Prostate gland (tissue), 2 donors: ENCODE data around the gene PRSS56. TPM values are rescaled to one million over a fixed set of nuclear protein-coding genes. Genes with fewer than 3 reads are reported as not detected.

Experiments used
- DNase-seq: peaks from one replicate; pipeline ENCODE4 v3.0.0-alpha.2; 2019; ENCODE audit warnings: low spot score
- H3K27ac ChIP-seq, 2 donors: fragments of 200-600 bp; sonication (generic); 2 replicates each; pipeline ENCODE4 v1.5.1; 2017 to 2019
- H3K27me3 ChIP-seq: fragments of 200-600 bp; sonication (generic); replicated peaks from 2 replicates; pipeline ENCODE4 v1.5.1; 2019; ENCODE audit not compliant: insufficient read depth
- H3K36me3 ChIP-seq, 2 donors: fragments of 200-600 bp; sonication (generic); 1 replicate in 1 of 2; 2 replicates in 1 of 2; pipeline versions ENCODE4 v1.5.1 to v1.8.1; 2017 to 2019
- H3K4me1 ChIP-seq: fragments of 200-600 bp; sonication (generic); replicated peaks from 2 replicates; pipeline ENCODE4 v1.5.1; 2019
- H3K4me3 ChIP-seq, 2 donors: fragments of 200-600 bp; sonication (generic); 2 replicates each; pipeline ENCODE4 v1.5.1; 2017 to 2019
- H3K9me3 ChIP-seq: fragments of 200-600 bp; sonication (generic); 2 replicates; pipeline ENCODE4 v1.5.1; 2017
- POLR2A ChIP-seq: fragments of 450-650 bp; IDR thresholded peaks from one replicate; pipeline ENCODE4 v1.6.1; 2016; ENCODE audit warnings: antibody characterized with exemption, mild to moderate bottlenecking
- POLR2AphosphoS5 ChIP-seq: sonication (generic); formaldehyde crosslinking; IDR thresholded peaks from one replicate; pipeline ENCODE4 v1.6.1; 2017; ENCODE audit warnings: antibody characterized with exemption
- WGBS: methylation state at CpG from one replicate; pipeline ENCODE4 v1.1.5; 2018; 5-methylcytosine and 5-hydroxymethylcytosine counted together
- intact Hi-C: fragments of 100-400 bp; cut with DNase I; formaldehyde crosslinking; loops from one replicate; pipeline ENCODE4 v1.14.2; 2022
- total RNA-seq, 2 donors: library from RNA; depleted of rRNA; stranded (reverse); fragments of >200 nt; gene quantifications; one replicate each; pipeline ENCODE4 v1.1.0, GENCODE V29; 2016
- TF ChIP-seq, protein P1 (sequence below), 4 experiments: fragments of 200-600 bp in 2 of 4; fragments of 450-650 bp in 2 of 4; sonication (generic) in 2 of 4; IDR thresholded peaks; 1 replicate in 3 of 4; 2 replicates in 1 of 4; pipeline ENCODE4 v1.5.1; 2016 to 2019; ENCODE audit warnings: antibody characterized with exemption in 4 of 4, mild to moderate bottlenecking in 2 of 4, moderate library complexity in 2 of 4

The PRSS56 gene
- total RNA-seq, 2 donors from 2014 or later: not detected

DNA sequence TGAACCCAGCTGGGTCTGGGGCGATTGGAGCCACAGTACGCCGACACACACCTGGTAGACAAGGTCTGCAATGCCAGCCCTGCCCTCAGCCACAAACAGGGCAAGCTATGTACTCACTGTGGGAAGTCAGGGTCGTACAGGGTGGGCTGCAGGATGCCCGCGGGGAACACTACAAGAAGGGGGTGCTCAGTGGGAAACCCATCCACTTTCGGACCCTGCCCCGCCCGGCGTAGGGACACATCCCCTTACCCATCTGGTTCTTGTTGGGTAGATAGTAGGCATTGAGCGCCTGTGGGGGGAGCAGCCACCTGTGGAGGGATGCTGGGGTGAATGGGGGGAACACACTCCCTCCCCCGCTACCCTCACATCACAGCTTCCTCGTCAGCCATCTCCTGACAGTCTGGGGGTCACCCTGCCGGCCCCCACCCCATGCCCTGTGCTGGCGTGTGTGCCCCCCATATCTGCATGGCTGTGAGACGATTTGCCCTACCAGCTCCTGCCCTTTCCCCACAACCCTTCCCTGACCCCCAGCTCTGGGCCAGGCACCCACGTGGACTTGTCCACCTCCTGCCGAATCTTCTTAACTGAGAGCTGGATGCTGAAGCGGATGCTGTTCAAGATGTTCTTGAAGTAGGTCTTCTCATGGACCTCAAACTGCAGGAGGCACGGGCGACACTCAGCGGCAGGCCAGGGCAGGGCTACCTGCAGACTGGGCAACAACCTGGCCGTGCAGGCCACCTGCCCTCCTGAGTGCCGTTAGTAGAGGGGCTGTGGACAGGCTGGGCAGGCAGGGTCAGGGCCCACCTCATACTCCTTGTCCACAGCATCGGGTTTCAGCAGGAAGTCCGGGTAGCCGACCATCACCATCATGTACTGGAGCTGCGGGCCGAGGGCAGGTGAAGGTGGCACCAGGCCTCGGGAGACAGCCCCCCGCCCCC lies 37.6 kb upstream of the PRSS56 start:
- intact Hi-C loops: no loop called here
- Histone ChIP-seq H3K4me1 (peaks cover 5% of the 10 kb centered on the region), H3K27me3 (peaks cover 31% of the 10 kb centered on the region), H3K4me3 (no peak overlapping the region), H3K9me3 (no peaks in the 10 kb centered on the region), H3K36me3 (no peaks in the 10 kb centered on the region), H3K27ac (no peak overlapping the region)
- no peak for DNase-seq
- 95% methylated on average over 31 of the region's 31 CpGs for WGBS
- TF ChIP-seq POLR2A (no peak), POLR2AphosphoS5 (no peak)
- TF ChIP-seq, protein P1, sequence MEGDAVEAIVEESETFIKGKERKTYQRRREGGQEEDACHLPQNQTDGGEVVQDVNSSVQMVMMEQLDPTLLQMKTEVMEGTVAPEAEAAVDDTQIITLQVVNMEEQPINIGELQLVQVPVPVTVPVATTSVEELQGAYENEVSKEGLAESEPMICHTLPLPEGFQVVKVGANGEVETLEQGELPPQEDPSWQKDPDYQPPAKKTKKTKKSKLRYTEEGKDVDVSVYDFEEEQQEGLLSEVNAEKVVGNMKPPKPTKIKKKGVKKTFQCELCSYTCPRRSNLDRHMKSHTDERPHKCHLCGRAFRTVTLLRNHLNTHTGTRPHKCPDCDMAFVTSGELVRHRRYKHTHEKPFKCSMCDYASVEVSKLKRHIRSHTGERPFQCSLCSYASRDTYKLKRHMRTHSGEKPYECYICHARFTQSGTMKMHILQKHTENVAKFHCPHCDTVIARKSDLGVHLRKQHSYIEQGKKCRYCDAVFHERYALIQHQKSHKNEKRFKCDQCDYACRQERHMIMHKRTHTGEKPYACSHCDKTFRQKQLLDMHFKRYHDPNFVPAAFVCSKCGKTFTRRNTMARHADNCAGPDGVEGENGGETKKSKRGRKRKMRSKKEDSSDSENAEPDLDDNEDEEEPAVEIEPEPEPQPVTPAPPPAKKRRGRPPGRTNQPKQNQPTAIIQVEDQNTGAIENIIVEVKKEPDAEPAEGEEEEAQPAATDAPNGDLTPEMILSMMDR (IDR thresholded peaks at IDR 0.05): no peak

DNA sequence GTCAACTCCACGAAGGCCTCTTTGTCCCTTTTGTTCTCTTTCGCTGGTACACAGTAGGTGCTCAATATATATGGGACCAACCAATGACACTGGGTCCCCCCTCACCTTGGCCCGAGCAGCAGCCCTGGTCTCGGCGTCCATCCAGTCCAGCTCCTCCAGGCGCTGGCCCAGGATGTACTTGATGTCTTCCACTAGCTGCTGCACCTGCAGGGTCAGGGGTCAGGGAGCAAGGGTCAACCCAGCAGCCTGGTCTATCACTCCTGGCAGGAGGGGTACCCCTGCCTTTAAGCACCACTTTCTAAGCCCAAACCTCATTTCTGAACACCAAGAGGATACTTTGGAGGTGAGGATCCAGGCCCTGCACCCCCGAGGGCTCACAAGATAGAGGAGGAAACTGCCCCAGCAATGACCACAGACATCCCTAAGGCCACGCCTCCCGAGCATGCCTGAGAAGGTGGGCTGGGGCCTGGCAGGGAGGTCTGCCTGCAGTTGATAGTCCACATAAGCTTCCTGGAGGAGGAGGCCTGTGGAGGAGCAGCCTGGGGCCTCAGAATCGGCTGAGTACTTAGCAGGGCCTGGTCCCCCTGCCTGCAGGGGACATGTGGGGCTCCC lies 36.8 kb upstream of the PRSS56 start:
- H3K9me3 ChIP-seq: no peaks in the 10 kb centered on the region
- no peak overlapping the region for H3K4me3 ChIP-seq
- peaks cover 5% of the 10 kb centered on the region for H3K4me1 ChIP-seq
- no peak overlapping the region for H3K27ac ChIP-seq
- intact Hi-C loops: no loop called here
- TF ChIP-seq POLR2AphosphoS5 (no peak), POLR2A (no peak)
- TF ChIP-seq, protein P1 (IDR thresholded peaks at IDR 0.05): no peak
- no peak for DNase-seq
- H3K27me3 ChIP-seq: peaks cover 31% of the 10 kb centered on the region
- WGBS: 98% methylated on average over 10 of the region's 10 CpGs
- no peaks in the 10 kb centered on the region for H3K36me3 ChIP-seq

DNA sequence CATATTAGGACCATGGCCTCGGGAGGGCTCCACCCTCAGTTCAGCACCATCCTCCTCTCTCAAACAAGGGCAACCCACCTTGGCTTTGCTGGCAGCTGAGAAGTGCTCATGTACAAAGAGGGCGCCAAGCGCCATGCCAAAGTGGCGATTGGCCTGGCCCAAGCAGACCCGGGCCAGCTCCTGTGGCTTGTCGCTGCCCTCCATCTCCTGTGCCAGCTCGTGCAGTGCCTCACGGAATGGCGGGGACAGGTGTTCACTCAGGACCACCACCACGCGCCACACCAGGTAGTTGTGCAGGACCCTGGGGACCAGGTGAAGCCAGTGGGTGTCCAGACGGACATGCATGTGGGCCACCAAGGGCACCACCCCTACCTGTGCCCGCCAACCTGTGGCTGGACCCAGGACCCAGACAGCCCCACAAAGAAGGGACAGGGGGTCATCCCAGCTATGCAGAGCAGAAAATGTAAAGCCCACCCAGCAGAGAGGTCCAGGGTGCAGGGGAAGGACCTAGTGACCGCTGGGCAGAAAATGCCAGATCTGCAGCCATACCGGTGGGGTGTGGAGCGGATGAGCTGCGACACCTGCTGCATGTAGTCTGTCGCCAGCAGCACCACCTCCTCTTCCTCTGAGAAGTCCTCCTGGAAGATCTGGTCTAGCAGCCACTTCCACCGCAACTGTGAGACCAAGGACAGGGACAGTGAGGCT lies 36.1 kb upstream of the PRSS56 start:
- no peak overlapping the region for H3K27ac ChIP-seq
- intact Hi-C loops: no loop called here
- no peak for DNase-seq
- no peak for TF ChIP-seq POLR2A
- no peak overlapping the region for H3K4me3 ChIP-seq
- H3K4me1 ChIP-seq: peaks cover 5% of the 10 kb centered on the region
- 95% methylated on average over 18 of the region's 19 CpGs for WGBS
- H3K27me3 ChIP-seq: peaks cover 31% of the 10 kb centered on the region
- no peaks in the 10 kb centered on the region for H3K36me3 ChIP-seq
- no peaks in the 10 kb centered on the region for H3K9me3 ChIP-seq

DNA sequence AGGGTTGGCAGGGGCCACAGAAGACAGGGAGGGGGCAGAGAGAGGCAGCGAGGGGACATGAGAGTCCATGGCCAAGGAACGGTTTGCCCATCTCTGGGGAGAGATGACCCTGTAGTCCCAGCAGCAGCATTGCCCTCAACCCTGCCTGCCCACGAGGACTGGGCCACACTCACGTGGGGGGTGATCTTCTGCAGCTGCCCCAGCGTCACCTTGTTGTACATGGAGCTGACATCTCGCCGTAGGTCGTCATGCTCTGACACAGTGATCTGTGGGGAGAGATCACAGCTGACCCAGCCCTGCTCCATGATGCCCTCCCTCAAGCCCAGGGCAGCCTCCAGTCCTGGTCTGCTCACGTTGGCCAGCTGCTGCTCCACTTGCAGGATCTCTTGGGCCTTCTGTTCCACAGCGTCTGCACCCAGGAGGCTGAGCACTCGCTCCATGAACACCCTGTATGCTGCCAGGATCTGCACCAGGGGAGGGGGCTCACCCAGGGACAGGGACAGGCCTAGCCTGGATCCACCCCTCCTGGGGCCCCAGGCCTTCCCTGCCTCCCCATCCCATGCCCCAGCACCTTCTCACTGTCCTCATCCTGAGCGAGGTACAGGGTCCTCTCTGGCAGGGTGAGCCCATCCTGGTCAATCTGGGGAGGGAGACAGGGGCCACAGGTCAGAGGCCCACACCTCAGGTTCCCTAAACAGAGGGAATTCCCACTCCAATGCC lies 35.4 kb upstream of the PRSS56 start:
- intact Hi-C loops: no loop called here
- no peaks in the 10 kb centered on the region for H3K9me3 ChIP-seq
- H3K27me3 ChIP-seq: peaks cover 31% of the 10 kb centered on the region
- no peaks in the 10 kb centered on the region for H3K36me3 ChIP-seq
- TF ChIP-seq, protein P1 (IDR thresholded peaks at IDR 0.05): no peak
- TF ChIP-seq POLR2AphosphoS5 (no peak), POLR2A (no peak)
- no peak for DNase-seq
- no peak overlapping the region for H3K4me3 ChIP-seq
- WGBS: 88% methylated on average over 12 of the region's 12 CpGs
- H3K4me1 ChIP-seq: peaks cover 5% of the 10 kb centered on the region
- H3K27ac ChIP-seq: no peak overlapping the region

DNA sequence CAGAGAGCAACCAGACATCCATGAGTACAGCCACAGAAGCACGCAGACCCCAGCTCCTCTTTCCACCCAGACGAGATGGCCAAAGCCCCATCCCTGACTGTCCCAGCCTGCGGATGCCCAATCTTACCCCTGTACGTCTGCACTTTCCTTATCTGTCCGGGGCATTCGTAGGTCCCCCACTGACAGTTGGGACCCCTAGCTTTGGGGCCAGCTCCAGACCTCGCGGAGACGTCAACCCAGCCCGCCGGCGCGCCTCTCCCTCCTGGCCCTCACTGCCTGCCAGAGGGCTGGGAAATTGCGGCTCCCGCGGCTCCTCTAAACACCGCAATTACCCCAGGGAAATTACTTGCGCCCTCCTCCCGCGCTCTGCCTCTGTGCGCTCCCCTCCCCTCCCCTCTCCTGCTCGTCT lies 34.8 kb upstream of the PRSS56 start:
- Histone ChIP-seq H3K27me3 (peaks cover 31% of the 10 kb centered on the region), H3K9me3 (no peaks in the 10 kb centered on the region), H3K27ac (no peak overlapping the region), H3K36me3 (no peaks in the 10 kb centered on the region), H3K4me1 (peaks cover 5% of the 10 kb centered on the region), H3K4me3 (no peak overlapping the region)
- DNase-seq: no peak
- intact Hi-C loops: no loop called here
- WGBS: 13% methylated on average over 22 of the region's 22 CpGs
- TF ChIP-seq, protein P1 (IDR thresholded peaks at IDR 0.05): no peak
- TF ChIP-seq POLR2A (no peak), POLR2AphosphoS5 (no peak)
